ENCODE measurements around the gene BMP2K.
"Not testable (repeated sequence)": the region's sequence is repeated elsewhere in the genome, so short reads cannot be mapped to it uniquely, and the experiment has no call there.

The BMP2K gene

DNA sequence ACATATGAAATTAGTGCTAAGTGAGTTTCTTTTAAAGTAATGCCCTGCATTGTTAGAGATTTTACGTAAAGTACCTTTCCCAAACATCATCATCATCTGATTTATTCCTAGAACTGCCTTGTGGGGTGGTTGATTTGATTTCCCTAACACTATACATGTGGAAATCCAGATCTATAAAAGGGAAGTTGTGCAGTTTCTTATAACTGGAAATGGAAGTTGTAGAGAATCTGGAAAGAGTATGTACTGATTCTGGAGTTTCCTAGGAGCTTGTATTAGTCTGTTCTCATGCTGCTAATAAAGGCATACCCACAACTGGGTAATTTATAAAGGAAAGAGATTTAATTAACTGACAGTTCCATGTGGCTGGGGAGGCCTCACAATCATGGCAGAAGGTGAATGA is 47.9 kb downstream of the BMP2K start:
- Histone ChIP-seq H3K27ac (ENCODE audit: low read length) (no peak overlapping the region), H3K27me3 (ENCODE audit: low read depth, low read length) (no peaks in the 10 kb centered on the region), H3K4me1 (ENCODE audit: control insufficient read depth in 1 of 2, insufficient read depth in 2 of 2, low read length in 2 of 2) (no peaks in the 10 kb centered on the region), H3K4me3 (ENCODE audit: low read depth in 1 of 2, low read length in 2 of 2) (no peak overlapping the region), H3K9me3 (ENCODE audit: control insufficient read depth in 1 of 2, low read length in 2 of 2) (no peaks in the 10 kb centered on the region), H3K36me3 (ENCODE audit: control insufficient read depth in 1 of 2, insufficient read depth in 2 of 2, low read length in 2 of 2) (peaks cover 17 to 26% of the 10 kb centered on the region in 2 donors)

GRCh38 chr4:78827191-78827590 is 51.0 kb downstream of the BMP2K start:
- Histone ChIP-seq H3K36me3 (ENCODE audit: control insufficient read depth in 1 of 2, insufficient read depth in 2 of 2, low read length in 2 of 2) (peaks cover 17 to 26% of the 10 kb centered on the region in 2 donors), H3K27ac (ENCODE audit: low read length) (no peak overlapping the region), H3K27me3 (ENCODE audit: low read depth, low read length) (no peaks in the 10 kb centered on the region), H3K4me3 (ENCODE audit: low read depth in 1 of 2, low read length in 2 of 2) (no peak overlapping the region), H3K9me3 (ENCODE audit: control insufficient read depth in 1 of 2, low read length in 2 of 2) (no peaks in the 10 kb centered on the region), H3K4me1 (ENCODE audit: control insufficient read depth in 1 of 2, insufficient read depth in 2 of 2, low read length in 2 of 2) (no peaks in the 10 kb centered on the region)

GRCh38 chr4:78829296-78829695 is 53.1 kb downstream of the BMP2K start:
- no peak overlapping the region for H3K4me3 ChIP-seq (ENCODE audit: low read depth in 1 of 2, low read length in 2 of 2)
- peaks cover 22 to 26% of the 10 kb centered on the region in 2 donors for H3K36me3 ChIP-seq (ENCODE audit: control insufficient read depth in 1 of 2, insufficient read depth in 2 of 2, low read length in 2 of 2)
- no peak overlapping the region for H3K27ac ChIP-seq (ENCODE audit: low read length)
- H3K9me3 ChIP-seq (ENCODE audit: control insufficient read depth in 1 of 2, low read length in 2 of 2): no peaks in the 10 kb centered on the region
- no peaks in the 10 kb centered on the region for H3K4me1 ChIP-seq (ENCODE audit: control insufficient read depth in 1 of 2, insufficient read depth in 2 of 2, low read length in 2 of 2)
- no peaks in the 10 kb centered on the region for H3K27me3 ChIP-seq (ENCODE audit: low read depth, low read length)

- not testable (repeated sequence) for H3K27me3 ChIP-seq (ENCODE audit: low read depth, low read length); H3K4me1 ChIP-seq (ENCODE audit: control insufficient read depth in 1 of 2, insufficient read depth in 2 of 2, low read length in 2 of 2); H3K27ac ChIP-seq (ENCODE audit: low read length); H3K9me3 ChIP-seq (ENCODE audit: control insufficient read depth in 1 of 2, low read length in 2 of 2); H3K36me3 ChIP-seq (ENCODE audit: control insufficient read depth in 1 of 2, insufficient read depth in 2 of 2, low read length in 2 of 2); H3K4me3 ChIP-seq (ENCODE audit: low read depth in 1 of 2, low read length in 2 of 2)
Measured at GRCh38 chr4:78839676-78840075, 63.5 kb downstream of the BMP2K start.

- H3K4me3 ChIP-seq (ENCODE audit: low read depth in 1 of 2, low read length in 2 of 2); H3K27me3 ChIP-seq (ENCODE audit: low read depth, low read length); H3K4me1 ChIP-seq (ENCODE audit: control insufficient read depth in 1 of 2, insufficient read depth in 2 of 2, low read length in 2 of 2); H3K27ac ChIP-seq (ENCODE audit: low read length); H3K9me3 ChIP-seq (ENCODE audit: control insufficient read depth in 1 of 2, low read length in 2 of 2); H3K36me3 ChIP-seq (ENCODE audit: control insufficient read depth in 1 of 2, insufficient read depth in 2 of 2, low read length in 2 of 2): not testable (repeated sequence)
Measured at GRCh38 chr4:78840286-78840685, 64.1 kb downstream of the BMP2K start.

DNA sequence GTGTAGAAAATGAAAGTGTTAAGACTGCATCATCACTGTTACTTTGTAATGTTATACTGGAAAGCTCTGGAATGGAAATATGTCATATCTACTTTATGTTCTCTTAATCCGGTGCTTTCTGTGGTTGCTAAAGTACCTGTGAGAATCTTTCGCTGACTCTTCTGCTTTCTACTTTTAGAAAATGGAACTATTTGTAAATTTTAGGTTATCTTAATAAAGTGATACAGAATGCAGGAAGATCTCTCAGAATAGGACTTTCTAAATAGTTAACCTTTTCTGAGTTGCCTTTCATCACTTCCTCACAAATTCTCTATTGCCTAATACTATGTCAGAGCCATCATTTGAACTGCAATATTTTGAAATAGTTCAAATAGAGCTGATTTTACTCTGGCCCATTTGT is 69.3 kb downstream of the BMP2K start:
- no peak overlapping the region for H3K4me3 ChIP-seq (ENCODE audit: low read depth in 1 of 2, low read length in 2 of 2)
- H3K36me3 ChIP-seq (ENCODE audit: control insufficient read depth in 1 of 2, insufficient read depth in 2 of 2, low read length in 2 of 2): peaks cover 0 to 8% of the 10 kb centered on the region in 2 donors
- no peaks in the 10 kb centered on the region for H3K27me3 ChIP-seq (ENCODE audit: low read depth, low read length)
- no peak overlapping the region for H3K27ac ChIP-seq (ENCODE audit: low read length)
- no peaks in the 10 kb centered on the region for H3K9me3 ChIP-seq (ENCODE audit: control insufficient read depth in 1 of 2, low read length in 2 of 2)
- H3K4me1 ChIP-seq (ENCODE audit: control insufficient read depth in 1 of 2, insufficient read depth in 2 of 2, low read length in 2 of 2): no peaks in the 10 kb centered on the region

GRCh38 chr4:78846258-78846657 is 70.1 kb downstream of the BMP2K start:
- no peaks in the 10 kb centered on the region for H3K4me1 ChIP-seq (ENCODE audit: control insufficient read depth in 1 of 2, insufficient read depth in 2 of 2, low read length in 2 of 2)
- no peaks in the 10 kb centered on the region for H3K9me3 ChIP-seq (ENCODE audit: control insufficient read depth in 1 of 2, low read length in 2 of 2)
- peaks cover 0 to 8% of the 10 kb centered on the region in 2 donors for H3K36me3 ChIP-seq (ENCODE audit: control insufficient read depth in 1 of 2, insufficient read depth in 2 of 2, low read length in 2 of 2)
- no peaks in the 10 kb centered on the region for H3K27me3 ChIP-seq (ENCODE audit: low read depth, low read length)
- H3K27ac ChIP-seq (ENCODE audit: low read length): no peak overlapping the region
- no peak overlapping the region for H3K4me3 ChIP-seq (ENCODE audit: low read depth in 1 of 2, low read length in 2 of 2)

DNA sequence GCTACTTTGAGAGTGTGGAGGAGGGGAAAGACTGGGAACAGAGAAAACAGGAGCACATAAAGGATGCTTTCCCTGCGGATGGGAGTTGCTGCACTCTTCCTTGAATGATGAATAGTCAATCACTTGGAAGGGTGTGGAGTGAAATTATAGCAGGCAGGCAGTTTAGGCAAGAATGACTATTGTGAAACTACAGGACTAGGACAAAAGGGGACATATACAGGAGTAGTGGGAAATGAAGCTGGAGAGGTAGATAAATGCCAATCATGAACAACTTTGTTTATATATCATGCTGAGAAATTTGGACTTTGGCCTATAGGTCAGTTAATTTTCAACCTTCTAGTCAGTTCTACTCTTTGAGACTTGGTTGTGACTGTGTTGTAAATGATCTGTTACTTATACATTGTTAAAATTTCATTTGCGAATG is 86.2 kb downstream of the BMP2K start:
- H3K36me3 ChIP-seq (ENCODE audit: control insufficient read depth in 1 of 2, insufficient read depth in 2 of 2, low read length in 2 of 2): peaks cover 10 to 14% of the 10 kb centered on the region in 2 donors
- no peak overlapping the region for H3K4me3 ChIP-seq (ENCODE audit: low read depth in 1 of 2, low read length in 2 of 2)
- H3K9me3 ChIP-seq (ENCODE audit: control insufficient read depth in 1 of 2, low read length in 2 of 2): no peaks in the 10 kb centered on the region
- H3K27ac ChIP-seq (ENCODE audit: low read length): no peak overlapping the region
- no peaks in the 10 kb centered on the region for H3K27me3 ChIP-seq (ENCODE audit: low read depth, low read length)
- no peaks in the 10 kb centered on the region for H3K4me1 ChIP-seq (ENCODE audit: control insufficient read depth in 1 of 2, insufficient read depth in 2 of 2, low read length in 2 of 2)

DNA sequence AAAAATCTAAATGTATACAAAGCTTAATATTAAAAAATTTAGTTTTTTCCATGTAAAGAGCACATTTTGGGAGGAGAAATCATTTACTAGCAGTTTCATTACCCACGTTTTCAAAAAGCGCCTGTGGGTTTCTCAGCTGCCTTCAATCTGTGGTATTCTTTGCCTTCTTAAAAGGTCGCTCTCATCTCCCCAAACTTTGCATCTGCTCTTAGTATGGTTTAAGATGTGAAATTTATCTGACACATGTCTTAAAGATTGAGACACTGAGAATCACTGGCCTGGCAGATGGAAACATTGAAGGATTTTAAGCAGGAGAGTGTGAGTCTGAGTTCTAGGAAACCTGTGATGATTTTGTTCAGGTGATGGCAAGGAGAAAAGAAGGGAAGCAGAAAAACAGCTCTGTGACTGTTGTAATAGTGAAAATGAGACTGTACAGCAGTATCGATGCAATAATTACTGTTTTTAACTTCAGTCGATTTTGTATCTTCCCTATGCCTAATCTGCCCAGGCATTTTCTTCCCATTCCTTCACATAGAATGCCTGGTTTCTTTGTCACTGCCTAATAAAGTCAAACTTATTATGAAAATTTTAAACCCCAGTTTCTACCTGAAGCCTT is 87.2 kb downstream of the BMP2K start:
- Histone ChIP-seq H3K27ac (ENCODE audit: low read length) (no peak overlapping the region), H3K9me3 (ENCODE audit: control insufficient read depth in 1 of 2, low read length in 2 of 2) (no peaks in the 10 kb centered on the region), H3K36me3 (ENCODE audit: control insufficient read depth in 1 of 2, insufficient read depth in 2 of 2, low read length in 2 of 2) (peaks cover 14 to 18% of the 10 kb centered on the region in 2 donors), H3K27me3 (ENCODE audit: low read depth, low read length) (no peaks in the 10 kb centered on the region), H3K4me1 (ENCODE audit: control insufficient read depth in 1 of 2, insufficient read depth in 2 of 2, low read length in 2 of 2) (no peaks in the 10 kb centered on the region), H3K4me3 (ENCODE audit: low read depth in 1 of 2, low read length in 2 of 2) (no peak overlapping the region)

DNA sequence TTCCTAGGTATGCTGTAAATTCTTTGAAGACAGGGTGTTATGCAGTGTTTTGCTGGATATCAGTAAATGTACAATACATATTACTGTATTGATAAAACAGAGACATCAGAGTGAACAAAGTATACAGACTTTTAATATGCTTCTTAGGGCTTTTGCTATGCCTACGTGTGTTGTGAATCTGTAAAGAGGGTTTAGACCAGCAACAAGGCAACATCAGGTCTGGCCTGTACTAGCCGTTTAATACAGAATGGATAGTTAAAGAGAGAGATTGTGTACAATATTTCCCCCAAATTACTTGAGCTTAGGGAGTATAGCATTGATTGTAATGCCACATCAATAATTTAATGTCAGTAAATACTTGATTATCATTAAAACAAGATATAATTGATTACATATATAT is 87.8 kb downstream of the BMP2K start:
- Histone ChIP-seq H3K27ac (ENCODE audit: low read length) (no peak overlapping the region), H3K4me3 (ENCODE audit: low read depth in 1 of 2, low read length in 2 of 2) (no peak overlapping the region), H3K27me3 (ENCODE audit: low read depth, low read length) (no peaks in the 10 kb centered on the region), H3K9me3 (ENCODE audit: control insufficient read depth in 1 of 2, low read length in 2 of 2) (no peaks in the 10 kb centered on the region), H3K4me1 (ENCODE audit: control insufficient read depth in 1 of 2, insufficient read depth in 2 of 2, low read length in 2 of 2) (no peaks in the 10 kb centered on the region), H3K36me3 (ENCODE audit: control insufficient read depth in 1 of 2, insufficient read depth in 2 of 2, low read length in 2 of 2) (peaks cover 14 to 19% of the 10 kb centered on the region in 2 donors)

- Histone ChIP-seq H3K36me3 (ENCODE audit: control insufficient read depth in 1 of 2, insufficient read depth in 2 of 2, low read length in 2 of 2) (peaks cover 12 to 19% of the 10 kb centered on the region in 2 donors), H3K9me3 (ENCODE audit: control insufficient read depth in 1 of 2, low read length in 2 of 2) (no peaks in the 10 kb centered on the region), H3K27me3 (ENCODE audit: low read depth, low read length) (no peaks in the 10 kb centered on the region), H3K4me1 (ENCODE audit: control insufficient read depth in 1 of 2, insufficient read depth in 2 of 2, low read length in 2 of 2) (no peaks in the 10 kb centered on the region), H3K4me3 (ENCODE audit: low read depth in 1 of 2, low read length in 2 of 2) (no peak overlapping the region), H3K27ac (ENCODE audit: low read length) (no peak overlapping the region)
Measured at GRCh38 chr4:78864405-78865024, 88.4 kb downstream of the BMP2K start.

DNA sequence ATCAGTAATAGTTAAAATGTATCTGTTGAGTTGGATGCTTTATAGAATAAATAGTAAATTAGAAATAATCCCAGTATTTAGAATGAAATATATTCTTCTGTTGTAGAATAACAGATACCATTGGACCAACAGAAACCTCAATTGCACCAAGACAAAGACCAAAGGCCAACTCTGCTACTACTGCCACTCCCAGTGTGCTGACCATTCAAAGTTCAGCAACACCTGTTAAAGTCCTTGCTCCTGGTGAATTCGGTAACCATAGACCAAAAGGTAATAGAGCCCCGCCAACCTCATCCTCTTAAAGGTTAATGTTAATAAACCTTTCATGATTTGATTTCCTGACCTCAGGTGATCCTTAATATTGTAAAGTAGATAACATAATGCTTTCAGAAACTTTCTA is 89.3 kb downstream of the BMP2K start:
- Histone ChIP-seq H3K4me1 (ENCODE audit: control insufficient read depth in 1 of 2, insufficient read depth in 2 of 2, low read length in 2 of 2) (no peaks in the 10 kb centered on the region), H3K36me3 (ENCODE audit: control insufficient read depth in 1 of 2, insufficient read depth in 2 of 2, low read length in 2 of 2) (peaks cover 7 to 19% of the 10 kb centered on the region in 2 donors), H3K27me3 (ENCODE audit: low read depth, low read length) (no peaks in the 10 kb centered on the region), H3K27ac (ENCODE audit: low read length) (no peak overlapping the region), H3K9me3 (ENCODE audit: control insufficient read depth in 1 of 2, low read length in 2 of 2) (no peaks in the 10 kb centered on the region), H3K4me3 (ENCODE audit: low read depth in 1 of 2, low read length in 2 of 2) (no peak overlapping the region)

All from muscle layer of duodenum (tissue), 2 donors.